ENCODE measurements around the gene TCEAL4.

DNA sequence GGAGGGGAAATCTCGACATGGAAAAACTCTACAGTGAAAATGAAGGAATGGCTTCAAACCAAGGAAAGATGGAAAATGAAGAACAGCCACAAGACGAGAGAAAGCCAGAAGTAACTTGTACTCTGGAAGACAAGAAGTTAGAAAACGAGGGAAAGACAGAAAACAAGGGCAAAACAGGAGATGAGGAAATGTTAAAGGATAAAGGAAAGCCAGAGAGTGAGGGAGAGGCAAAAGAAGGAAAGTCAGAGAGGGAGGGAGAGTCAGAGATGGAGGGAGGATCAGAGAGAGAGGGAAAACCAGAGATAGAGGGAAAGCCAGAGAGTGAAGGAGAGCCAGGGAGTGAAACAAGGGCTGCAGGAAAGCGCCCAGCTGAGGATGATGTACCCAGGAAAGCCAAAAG lies 1.3 kb downstream of the TCEAL4 start:
- TF ChIP-seq ZNF274 (IDR thresholded peaks at IDR 0.05; ENCODE audit: low read depth, low read length), result no peak
- no peak for TF ChIP-seq YY1 (IDR thresholded peaks at IDR 0.05; ENCODE audit: insufficient read depth, insufficient read length)
- TF ChIP-seq SUZ12 (IDR thresholded peaks at IDR 0.05; ENCODE audit: extremely low read depth, insufficient read depth, insufficient read length), result no peak

Measured in NT2/D1 (cell line).